Natural killer cell (primary cell): ENCODE results near the gene ZNF543. TPM values are rescaled to one million over a fixed set of nuclear protein-coding genes. Genes with fewer than 3 reads are reported as not detected.
A peak's percentile ranks its signal among the peaks of the same experiment; 100 is the strongest.

ENCODE experiments used
- ATAC-seq, 3 donors: fragments of 150-1000 bp in 2 of 3; fragments of 200-7000 bp in 1 of 3; cut with Tn5 transposase; 1 replicate in 1 of 3; 2 replicates in 2 of 3; pipeline ENCODE4 v1.10.0; 2021; ENCODE audit warnings: mild to moderate bottlenecking in 2 of 3, moderate library complexity in 2 of 3
- DNase-seq, 2 donors: peaks; one replicate each; pipeline versions ENCODE4 v3.0.0 to v3.0.0-alpha.2; 2013 to 2021; ENCODE audit warnings: mixed read lengths in 1 of 2
- H3K27ac ChIP-seq: one replicate; pipeline ENCODE4 v1.5.1; 2013; ENCODE audit warnings: mild to moderate bottlenecking, low read length
- H3K27me3 ChIP-seq: one replicate; pipeline ENCODE4 v1.6.1; 2013; ENCODE audit warnings: low read length; ENCODE audit not compliant: control insufficient read depth, insufficient read depth
- H3K36me3 ChIP-seq: one replicate; pipeline ENCODE4 v1.6.1; 2013; ENCODE audit warnings: low read length; ENCODE audit not compliant: control insufficient read depth, insufficient read depth
- H3K4me1 ChIP-seq: one replicate; pipeline ENCODE4 v1.6.1; 2013; ENCODE audit warnings: low read length; ENCODE audit not compliant: control insufficient read depth, insufficient read depth
- H3K4me3 ChIP-seq: one replicate; pipeline ENCODE4 v1.5.1; 2013; ENCODE audit warnings: low read length
- H3K9me3 ChIP-seq: one replicate; pipeline ENCODE4 v1.6.1; 2013; ENCODE audit warnings: low read length; ENCODE audit not compliant: control insufficient read depth, insufficient read depth
- H3K27ac Mint-ChIP-seq, 2 donors: one replicate each; pipeline ENCODE4 v1.8.0; 2022; ENCODE audit warnings: mild to moderate bottlenecking in 2 of 2, mixed read lengths in 2 of 2, moderate library complexity in 1 of 2
- H3K27me3 Mint-ChIP-seq, 2 donors: one replicate each; pipeline ENCODE4 v1.8.0; 2022; ENCODE audit warnings: low read depth in 2 of 2, mixed read lengths in 2 of 2
- H3K36me3 Mint-ChIP-seq: one replicate; pipeline ENCODE4 v1.8.0; 2022; ENCODE audit warnings: mixed read lengths
- H3K4me1 Mint-ChIP-seq, 2 donors: one replicate each; pipeline ENCODE4 v1.8.0; 2022; ENCODE audit warnings: mixed read lengths in 2 of 2
- H3K4me3 Mint-ChIP-seq: one replicate; pipeline ENCODE4 v1.8.0; 2022; ENCODE audit warnings: mild to moderate bottlenecking, moderate library complexity, mixed read lengths
- H3K9me3 Mint-ChIP-seq, 2 donors: one replicate each; pipeline ENCODE4 v1.8.0; 2022; ENCODE audit warnings: mixed read lengths in 2 of 2
- CTCF ChIP-seq: fragments of 200-600 bp; IDR thresholded peaks from one replicate; pipeline ENCODE4 v1.8.0; 2022; ENCODE audit warnings: antibody characterized with exemption
- WGBS: methylation state at CpG from one replicate; pipeline ENCODE4 v1.1.7; 2013; ENCODE audit warnings: missing lambda C conversion rate; ENCODE audit not compliant: insufficient coverage; 5-methylcytosine and 5-hydroxymethylcytosine counted together
- intact Hi-C: fragments of 100-400 bp; cut with micrococcal nuclease; formaldehyde crosslinking; loops from one replicate; pipeline ENCODE4 v1.14.2; 2022
- total RNA-seq, 4 donors: library from RNA; stranded (reverse); fragments of 120-200 nt in 1 of 4; gene quantifications; one replicate each; pipeline versions ENCODE4 v1.2.3 to v1.2.4, GENCODE V29; 2013 to 2022

ZNF543 gene
- total RNA-seq, 3 donors from 2014 or later (not counting 1 experiment from before 2014, with no cell fraction given), result 4.7 to 7.2 (median 5.9) TPM

- peaks cover 3% of the 10 kb centered on the region in 2 donors for H3K9me3 Mint-ChIP-seq
- Histone ChIP-seq H3K4me3 (no peak overlapping the region), H3K27ac (no peak overlapping the region), H3K9me3 (peaks cover 8% of the 10 kb centered on the region), H3K27me3 (no peaks in the 10 kb centered on the region), H3K36me3 (peaks cover 6% of the 10 kb centered on the region), H3K4me1 (peaks cover 10% of the 10 kb centered on the region)
- H3K4me1 Mint-ChIP-seq, result peaks cover 13% of the 10 kb centered on the region in 2 donors
- 0% methylated on average over 1 of the region's 1 CpG for WGBS
- intact Hi-C loops, result no loop called here
- no peak overlapping the region for H3K4me3 Mint-ChIP-seq
- no peak overlapping the region for H3K27ac Mint-ChIP-seq
- DNase-seq (no peak), ATAC-seq (no peak)
- peaks cover 5% of the 10 kb centered on the region for H3K36me3 Mint-ChIP-seq
- TF ChIP-seq CTCF, result no peak
- H3K27me3 Mint-ChIP-seq, result no peaks in the 10 kb centered on the region
Measured at GRCh38 chr19:57305056-57305455, 15.2 kb upstream of the ZNF543 start.

GRCh38 chr19:57308514-57308913, 11.8 kb upstream of the ZNF543 start:
- DNase-seq (no peak), ATAC-seq (no peak)
- H3K9me3 ChIP-seq, result peaks cover 10% of the 10 kb centered on the region
- H3K27ac Mint-ChIP-seq, result peak overlapping the region in 1 of 2 donors; percentile 23
- no peaks in the 10 kb centered on the region for H3K27me3 ChIP-seq
- intact Hi-C loops, result no loop called here
- peaks cover 3% of the 10 kb centered on the region in 2 donors for H3K9me3 Mint-ChIP-seq
- no peak overlapping the region for H3K27ac ChIP-seq
- peaks cover 3% of the 10 kb centered on the region for H3K36me3 ChIP-seq
- peaks cover 6 to 12% of the 10 kb centered on the region in 2 donors for H3K27me3 Mint-ChIP-seq
- peaks cover 7% of the 10 kb centered on the region for H3K36me3 Mint-ChIP-seq
- H3K4me1 Mint-ChIP-seq, result peaks cover 9 to 10% of the 10 kb centered on the region in 2 donors
- no peak overlapping the region for H3K4me3 ChIP-seq
- H3K4me1 ChIP-seq, result peaks cover 10% of the 10 kb centered on the region
- no peak for TF ChIP-seq CTCF
- H3K4me3 Mint-ChIP-seq, result no peak overlapping the region

DNA sequence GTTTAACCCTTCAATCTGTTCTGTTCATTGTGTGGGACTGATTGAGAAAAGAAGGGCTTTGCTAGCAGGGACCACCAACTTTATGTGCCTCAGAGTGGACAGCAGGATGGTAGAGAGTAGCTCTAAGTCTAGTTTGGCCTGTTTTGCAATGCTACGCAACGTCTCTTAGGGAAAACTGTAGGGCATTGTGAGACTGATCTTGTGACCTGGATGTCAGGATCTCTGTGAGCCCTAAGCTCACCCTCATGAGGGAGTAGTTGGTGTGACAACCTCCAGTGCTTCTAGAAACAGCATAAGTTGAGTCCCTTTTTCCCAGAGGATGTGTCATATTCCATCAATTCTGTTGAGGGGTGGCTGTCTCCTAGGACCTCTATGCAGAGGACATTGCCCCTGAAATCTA, 9.5 kb upstream of the ZNF543 start:
- Histone ChIP-seq H3K27ac (no peak overlapping the region), H3K27me3 (peaks cover 4% of the 10 kb centered on the region), H3K36me3 (no peaks in the 10 kb centered on the region), H3K4me1 (peaks cover 10% of the 10 kb centered on the region), H3K4me3 (no peak overlapping the region), H3K9me3 (peaks cover 10% of the 10 kb centered on the region)
- peaks cover 3% of the 10 kb centered on the region in 2 donors for H3K9me3 Mint-ChIP-seq
- peaks cover 16% of the 10 kb centered on the region for H3K36me3 Mint-ChIP-seq
- H3K27ac Mint-ChIP-seq, result no peak overlapping the region
- TF ChIP-seq CTCF, result no peak
- peaks cover 23 to 34% of the 10 kb centered on the region in 2 donors for H3K27me3 Mint-ChIP-seq
- intact Hi-C loops, result no loop called here
- 84% methylated on average over 2 of the region's 2 CpGs for WGBS
- DNase-seq (no peak), ATAC-seq (no peak)
- H3K4me1 Mint-ChIP-seq, result peaks cover 9 to 10% of the 10 kb centered on the region in 2 donors
- no peak overlapping the region for H3K4me3 Mint-ChIP-seq

DNA sequence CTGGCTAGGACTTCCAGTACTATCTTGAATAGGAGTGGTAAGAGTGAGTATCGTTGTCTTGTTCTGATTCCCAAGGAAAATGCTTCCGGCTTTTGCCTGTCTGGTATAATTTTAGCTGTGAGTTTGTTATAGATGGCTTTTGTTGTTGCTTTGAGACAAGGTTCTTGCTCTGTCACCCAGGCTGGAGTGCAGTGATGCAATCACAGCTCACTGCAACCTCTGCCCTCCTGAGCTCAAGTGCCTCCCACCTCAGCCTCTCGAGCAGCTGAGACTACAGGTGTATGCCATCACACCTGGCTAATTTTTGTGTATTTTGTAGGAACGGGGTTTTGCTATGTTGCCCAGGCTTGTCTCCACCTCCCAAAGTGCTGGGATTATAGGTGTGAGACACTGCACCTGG, 6.1 kb upstream of the ZNF543 start:
- intact Hi-C loops, result no loop called here
- no peaks in the 10 kb centered on the region for H3K36me3 ChIP-seq
- ATAC-seq (no peak), DNase-seq (no peak)
- H3K9me3 ChIP-seq, result peaks cover 7% of the 10 kb centered on the region
- peaks cover 6% of the 10 kb centered on the region for H3K4me1 ChIP-seq
- H3K27me3 ChIP-seq, result peaks cover 17% of the 10 kb centered on the region
- TF ChIP-seq CTCF, result no peak
- no peak overlapping the region for H3K27ac Mint-ChIP-seq
- H3K9me3 Mint-ChIP-seq, result peaks cover 3 to 5% of the 10 kb centered on the region in 2 donors
- WGBS, result 76% methylated on average over 4 of the region's 4 CpGs
- H3K27ac ChIP-seq, result no peak overlapping the region
- peaks cover 46 to 57% of the 10 kb centered on the region in 2 donors for H3K27me3 Mint-ChIP-seq
- no peak overlapping the region for H3K4me3 ChIP-seq
- H3K4me3 Mint-ChIP-seq, result no peak overlapping the region
- H3K4me1 Mint-ChIP-seq, result peaks cover 6 to 9% of the 10 kb centered on the region in 2 donors
- peaks cover 22% of the 10 kb centered on the region for H3K36me3 Mint-ChIP-seq
